B cell (primary cell): ENCODE data around the gene MUC22. TPM values are rescaled to one million over a fixed set of nuclear protein-coding genes. Genes with fewer than 3 reads are reported as not detected.

Experiments
- ATAC-seq: fragments of 200-7000 bp; cut with Tn5 transposase; one replicate; pipeline ENCODE4 v1.10.0; 2021; ENCODE audit warnings: low read depth, mild to moderate bottlenecking, moderate number of reproducible peaks, moderate library complexity
- CTCF ChIA-PET: fragments of 350-600 bp; sonication (Branson Sonifier 250); formaldehyde crosslinking; loops from one replicate; lab custom pipeline; 2021; ENCODE audit warnings: antibody characterized with exemption, inconsistent platforms; lab: Charles Lee
- POLR2A ChIA-PET: fragments of 350-600 bp; sonication (Branson Sonifier 250); formaldehyde crosslinking; loops from one replicate; lab custom pipeline; 2021; ENCODE audit warnings: antibody characterized with exemption; lab: Charles Lee
- DNase-seq: peaks from one replicate; pipeline ENCODE4 v3.0.0; 2013
- H2AFZ ChIP-seq: 2 replicates; pipeline ENCODE4 v1.6.1; 2012; ENCODE audit warnings: mild to moderate bottlenecking, low read depth, low read length; ENCODE audit not compliant: insufficient read depth, poor library complexity, severe bottlenecking
- H3K27ac ChIP-seq, 2 donors: 1 replicate in 1 of 2; 2 replicates in 1 of 2; pipeline ENCODE4 v1.5.1; 2012 to 2013; ENCODE audit warnings: low read length in 2 of 2, mild to moderate bottlenecking in 2 of 2, moderate library complexity in 1 of 2
- H3K27me3 ChIP-seq, 4 experiments: fragments of 200-600 bp in 1 of 4; sonication (generic) in 1 of 4; replicated peaks in 1 of 4; 1 replicate in 2 of 4; 2 replicates in 2 of 4; pipeline versions ENCODE4 v1.6.1 to v1.7.0; 2013 to 2016; ENCODE audit warnings: low read length in 3 of 4, mild to moderate bottlenecking in 2 of 4, mixed read lengths in 1 of 4, moderate library complexity in 1 of 4; ENCODE audit not compliant: insufficient read depth in 4 of 4, control insufficient read depth in 3 of 4; ENCODE audit errors: control extremely low read depth in 1 of 4
- H3K36me3 ChIP-seq, 2 experiments: replicated peaks in 1 of 2; 1 replicate in 1 of 2; 2 replicates in 1 of 2; pipeline versions ENCODE4 v1.6.1 to v1.7.1; 2013; ENCODE audit warnings: low read length in 1 of 2; ENCODE audit not compliant: insufficient read depth in 2 of 2, control insufficient read depth in 1 of 2; ENCODE audit errors: control extremely low read depth in 1 of 2, extremely low read depth in 1 of 2
- H3K4me1 ChIP-seq, 2 donors: fragments of 200-600 bp in 1 of 2; sonication (generic) in 1 of 2; 1 replicate in 1 of 2; 2 replicates in 1 of 2; pipeline versions ENCODE4 v1.5.1 to v1.6.1; 2013 to 2017; ENCODE audit warnings: low read length in 2 of 2; ENCODE audit not compliant: control insufficient read depth in 2 of 2, insufficient read depth in 2 of 2
- H3K4me2 ChIP-seq: replicated peaks from 2 replicates; pipeline ENCODE3; 2012; ENCODE audit warnings: mild to moderate bottlenecking, low read depth, low read length; ENCODE audit not compliant: poor library complexity, severe bottlenecking
- H3K4me3 ChIP-seq, 5 experiments: fragments of 200-600 bp in 1 of 5; sonication (generic) in 1 of 5; 1 replicate in 3 of 5; 2 replicates in 2 of 5; pipeline versions ENCODE4 v1.5.1 to v1.7.0; 2011 to 2016; ENCODE audit warnings: low read length in 4 of 5, mild to moderate bottlenecking in 4 of 5, low read depth in 2 of 5, control low read depth in 1 of 5, moderate library complexity in 1 of 5; ENCODE audit not compliant: insufficient read depth in 1 of 5; ENCODE audit errors: control extremely low read depth in 1 of 5, extremely low read depth in 1 of 5
- H3K79me2 ChIP-seq: fragments of 200-600 bp; sonication (generic); one replicate; pipeline ENCODE4 v1.6.0; 2016; ENCODE audit warnings: low read length; ENCODE audit not compliant: control insufficient read depth, insufficient read depth
- H3K9ac ChIP-seq: fragments of 200-600 bp; sonication (generic); 2 replicates; pipeline ENCODE4 v1.6.1; 2017; ENCODE audit warnings: mild to moderate bottlenecking, low read length, moderate library complexity
- H3K9me3 ChIP-seq, 3 donors: one replicate each; pipeline versions ENCODE4 v1.6.1 to v1.7.1; 2013; ENCODE audit warnings: low read length in 2 of 3; ENCODE audit not compliant: control insufficient read depth in 2 of 3, insufficient read depth in 1 of 3; ENCODE audit errors: control extremely low read depth in 1 of 3
- H4K20me1 ChIP-seq: 2 replicates; pipeline ENCODE4 v1.6.0; 2012; ENCODE audit warnings: mild to moderate bottlenecking, low read length; ENCODE audit not compliant: insufficient read depth, control insufficient read depth, poor library complexity, severe bottlenecking
- H3K27ac Mint-ChIP-seq: one replicate; pipeline ENCODE4 v1.8.0; 2021; ENCODE audit warnings: mixed read lengths
- H3K27me3 Mint-ChIP-seq: one replicate; pipeline ENCODE4 v1.8.0; 2021; ENCODE audit warnings: mixed read lengths
- H3K4me1 Mint-ChIP-seq: one replicate; pipeline ENCODE4 v1.8.0; 2021; ENCODE audit warnings: mixed read lengths
- H3K4me3 Mint-ChIP-seq: one replicate; pipeline ENCODE4 v1.8.0; 2021; ENCODE audit warnings: mixed read lengths
- H3K9me3 Mint-ChIP-seq: one replicate; pipeline ENCODE4 v1.8.0; 2022; ENCODE audit warnings: mixed read lengths; ENCODE audit not compliant: insufficient read depth
- EZH2 ChIP-seq: IDR thresholded peaks from 2 replicates; pipeline ENCODE4 v1.6.1; 2012; ENCODE audit warnings: borderline replicate concordance, low read depth, mild to moderate bottlenecking, moderate library complexity, low read length; ENCODE audit not compliant: insufficient read depth, poor library complexity, severe bottlenecking
- WGBS: methylation state at CpG from one replicate; pipeline ENCODE4 v1.1.5; 2013; ENCODE audit warnings: missing lambda C conversion rate; ENCODE audit not compliant: insufficient coverage; 5-methylcytosine and 5-hydroxymethylcytosine counted together
- intact Hi-C: fragments of 100-400 bp; cut with micrococcal nuclease; formaldehyde crosslinking; loops from one replicate; pipeline ENCODE4 v1.10.0; 2022
- polyA plus RNA-seq: library from polyadenylated mRNA; depleted of rRNA; stranded (reverse); fragments of >200 nt; gene quantifications from 2 replicates; pipeline ENCODE4 v1.2.3, GENCODE V29; 2012
- total RNA-seq, 2 donors: library from RNA; stranded (reverse); fragments of 120-200 nt in 1 of 2; gene quantifications; 1 replicate in 1 of 2; 2 replicates in 1 of 2; pipeline versions ENCODE4 v1.2.3 to v1.2.4, GENCODE V29; 2013 to 2022
- TF ChIP-seq, protein P1 (sequence below): fragments of 200-600 bp; IDR thresholded peaks from one replicate; pipeline ENCODE4 v1.8.0; 2022; ENCODE audit warnings: antibody characterized with exemption, mild to moderate bottlenecking

Gene MUC22
- total and polyA plus RNA-seq, 2 donors (not counting 1 experiment from before 2014, with no cell fraction given): not detected

DNA sequence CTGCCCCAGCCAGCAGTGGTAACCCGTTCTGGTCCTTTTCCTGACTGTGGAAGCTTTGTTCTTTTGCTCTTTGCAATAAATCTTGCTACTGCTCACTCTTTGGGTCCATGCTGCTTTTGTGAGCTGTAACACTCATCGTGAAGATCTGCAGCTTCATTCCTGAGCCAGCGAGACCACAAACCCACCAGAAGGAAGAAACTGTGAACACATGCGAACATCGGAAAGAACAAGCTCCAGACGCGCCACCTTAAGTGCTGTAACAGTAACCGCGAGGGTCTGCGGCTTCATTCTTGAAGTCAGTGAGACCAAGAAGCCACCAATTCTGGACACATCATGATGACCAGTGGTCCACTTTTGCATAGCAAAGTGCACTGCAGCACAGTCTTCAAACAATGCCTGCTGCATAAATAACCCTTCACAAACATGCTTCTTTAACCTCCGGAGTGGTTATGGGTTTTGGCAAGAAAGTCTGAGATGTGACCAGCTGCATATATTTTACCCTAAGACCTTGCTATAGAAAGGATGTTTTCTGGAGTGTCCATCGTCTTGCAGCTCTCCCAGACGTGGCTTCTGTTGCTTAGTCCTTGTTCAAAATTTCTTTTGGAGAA lies 8.9 kb upstream of the MUC22 start:
- ATAC-seq (no peak), DNase-seq (no peak)
- Histone ChIP-seq H3K4me1 (no peaks in the 10 kb centered on the region), H3K79me2 (no peaks in the 10 kb centered on the region), H3K9me3 (no peaks in the 10 kb centered on the region), H4K20me1 (no peaks in the 10 kb centered on the region), H3K27ac (no peak overlapping the region), H3K4me2 (no peak overlapping the region), H3K4me3 (no peak overlapping the region), H3K36me3 (no peaks in the 10 kb centered on the region), H2AFZ (no peak overlapping the region), H3K9ac (no peak overlapping the region), H3K27me3 (peaks cover 0 to 3% (median 0%) of the 10 kb centered on the region in 4 experiments)
- Mint-ChIP-seq H3K4me1 (peaks cover 4% of the 10 kb centered on the region), H3K9me3 (no peaks in the 10 kb centered on the region), H3K27me3 (peaks cover 11% of the 10 kb centered on the region), H3K27ac (no peak overlapping the region), H3K4me3 (no peak overlapping the region)
- CTCF ChIA-PET: interaction anchor here (0.9 kb wide), 1 partner anchor 69 kb away, joined by 3 read pairs; no protein-coding TSS in a partner anchor
- POLR2A ChIA-PET: no interaction called here
- TF ChIP-seq EZH2: no peak
- TF ChIP-seq, protein P1, sequence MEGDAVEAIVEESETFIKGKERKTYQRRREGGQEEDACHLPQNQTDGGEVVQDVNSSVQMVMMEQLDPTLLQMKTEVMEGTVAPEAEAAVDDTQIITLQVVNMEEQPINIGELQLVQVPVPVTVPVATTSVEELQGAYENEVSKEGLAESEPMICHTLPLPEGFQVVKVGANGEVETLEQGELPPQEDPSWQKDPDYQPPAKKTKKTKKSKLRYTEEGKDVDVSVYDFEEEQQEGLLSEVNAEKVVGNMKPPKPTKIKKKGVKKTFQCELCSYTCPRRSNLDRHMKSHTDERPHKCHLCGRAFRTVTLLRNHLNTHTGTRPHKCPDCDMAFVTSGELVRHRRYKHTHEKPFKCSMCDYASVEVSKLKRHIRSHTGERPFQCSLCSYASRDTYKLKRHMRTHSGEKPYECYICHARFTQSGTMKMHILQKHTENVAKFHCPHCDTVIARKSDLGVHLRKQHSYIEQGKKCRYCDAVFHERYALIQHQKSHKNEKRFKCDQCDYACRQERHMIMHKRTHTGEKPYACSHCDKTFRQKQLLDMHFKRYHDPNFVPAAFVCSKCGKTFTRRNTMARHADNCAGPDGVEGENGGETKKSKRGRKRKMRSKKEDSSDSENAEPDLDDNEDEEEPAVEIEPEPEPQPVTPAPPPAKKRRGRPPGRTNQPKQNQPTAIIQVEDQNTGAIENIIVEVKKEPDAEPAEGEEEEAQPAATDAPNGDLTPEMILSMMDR: no peak
- 82% methylated on average over 10 of the region's 13 CpGs for WGBS
- intact Hi-C loops: no loop called here

DNA sequence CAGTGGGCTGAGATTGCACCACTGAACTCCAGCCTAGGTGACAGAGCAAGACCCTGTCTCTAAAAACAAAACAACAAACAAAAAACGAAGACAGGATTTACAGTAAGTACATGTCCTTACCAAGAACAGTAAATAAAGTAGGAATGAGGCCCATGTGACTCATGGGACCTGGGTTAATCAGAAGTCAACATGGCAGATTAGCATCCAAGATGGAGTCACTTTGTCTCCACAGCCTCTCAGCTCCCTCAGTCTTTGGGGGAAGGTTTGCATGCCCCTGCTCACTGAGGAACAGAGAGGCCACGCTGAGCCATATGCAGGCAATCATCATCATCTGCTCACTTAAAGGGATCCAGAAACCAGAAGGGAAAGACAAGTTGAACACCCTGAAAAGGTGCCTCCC lies 7.8 kb upstream of the MUC22 start:
- H3K36me3 ChIP-seq: no peaks in the 10 kb centered on the region
- DNase-seq: no peak
- no CpG with 5 or more reads among the region's 2 CpGs for WGBS
- ChIA-PET POLR2A (no interaction called here), CTCF (interaction anchor here (0.9 kb wide), 1 partner anchor 68 kb away, joined by 3 read pairs; no protein-coding TSS in a partner anchor)
- no peak overlapping the region for H3K27ac ChIP-seq
- Mint-ChIP-seq H3K27ac (no peak overlapping the region), H3K9me3 (no peaks in the 10 kb centered on the region), H3K4me3 (no peak overlapping the region), H3K4me1 (peaks cover 4% of the 10 kb centered on the region), H3K27me3 (peaks cover 19% of the 10 kb centered on the region)
- no peaks in the 10 kb centered on the region for H3K9me3 ChIP-seq
- no peaks in the 10 kb centered on the region for H3K4me1 ChIP-seq
- H4K20me1 ChIP-seq: no peaks in the 10 kb centered on the region
- peaks cover 0 to 4% (median 0%) of the 10 kb centered on the region in 4 experiments for H3K27me3 ChIP-seq
- H3K4me3 ChIP-seq: no peak overlapping the region
- TF ChIP-seq, protein P1: no peak
- no peak for TF ChIP-seq EZH2
- H2AFZ ChIP-seq: no peak overlapping the region
- H3K79me2 ChIP-seq: no peaks in the 10 kb centered on the region
- ATAC-seq: no peak
- no peak overlapping the region for H3K9ac ChIP-seq
- intact Hi-C loops: no loop called here
- H3K4me2 ChIP-seq: no peak overlapping the region
